Measurements from ENCODE around the gene CCDC87. TPM values are rescaled to one million over a fixed set of nuclear protein-coding genes. Genes with fewer than 3 reads are reported as not detected.
A peak's percentile ranks its signal among the peaks of the same experiment; 100 is the strongest.
"Not testable (repeated sequence)": the region's sequence is repeated elsewhere in the genome, so short reads cannot be mapped to it uniquely, and the experiment has no call there.

CCDC87 gene
- total RNA-seq, 1 donor from 2014 or later: 0.19 TPM

GRCh38 chr11:66604155-66604554, 11.3 kb upstream of the CCDC87 start:
- no peak for DNase-seq
- H3K4me1 Mint-ChIP-seq: no peaks in the 10 kb centered on the region
- no peak overlapping the region for H3K27ac Mint-ChIP-seq
- H3K4me3 Mint-ChIP-seq: no peak overlapping the region
- H3K9me3 Mint-ChIP-seq: no peaks in the 10 kb centered on the region
- intact Hi-C loops (cut with micrococcal nuclease): no loop called here
- H3K27me3 Mint-ChIP-seq: no peaks in the 10 kb centered on the region
- H3K36me3 Mint-ChIP-seq (ENCODE audit: low read depth): peaks cover 25% of the 10 kb centered on the region

- H3K27me3 Mint-ChIP-seq: no peaks in the 10 kb centered on the region
Measured at GRCh38 chr11:66603072-66603471, 10.2 kb upstream of the CCDC87 start.

GRCh38 chr11:66600631-66601233, 7.9 kb upstream of the CCDC87 start:
- DNase-seq: no peak
- H3K36me3 Mint-ChIP-seq (ENCODE audit: low read depth): peaks cover 21% of the 10 kb centered on the region
- peaks cover under 1% of the 10 kb centered on the region for H3K4me1 Mint-ChIP-seq
- no peak overlapping the region for H3K4me3 Mint-ChIP-seq
- no peak overlapping the region for H3K27ac Mint-ChIP-seq
- H3K9me3 Mint-ChIP-seq: no peaks in the 10 kb centered on the region
- H3K27me3 Mint-ChIP-seq: no peaks in the 10 kb centered on the region
- intact Hi-C loops (cut with micrococcal nuclease): no loop called here

More at GRCh38 chr11:66603072-66603471, 10.2 kb upstream of the CCDC87 start:
- no peak overlapping the region for H3K4me3 Mint-ChIP-seq
- H3K36me3 Mint-ChIP-seq (ENCODE audit: low read depth): peaks cover 25% of the 10 kb centered on the region
- H3K27ac Mint-ChIP-seq: no peak overlapping the region
- no peak for DNase-seq
- no peaks in the 10 kb centered on the region for H3K9me3 Mint-ChIP-seq
- H3K4me1 Mint-ChIP-seq: no peaks in the 10 kb centered on the region
- intact Hi-C loops (cut with micrococcal nuclease): no loop called here

- intact Hi-C loops (cut with micrococcal nuclease): no loop called here
Measured at GRCh38 chr11:66600219-66600618, 7.4 kb upstream of the CCDC87 start.

GRCh38 chr11:66598993-66599392, 6.1 kb upstream of the CCDC87 start:
- no peak overlapping the region for H3K4me3 Mint-ChIP-seq
- H3K27ac Mint-ChIP-seq: no peak overlapping the region
- no peaks in the 10 kb centered on the region for H3K9me3 Mint-ChIP-seq
- no peaks in the 10 kb centered on the region for H3K27me3 Mint-ChIP-seq
- no peak for DNase-seq
- peaks cover 10% of the 10 kb centered on the region for H3K36me3 Mint-ChIP-seq (ENCODE audit: low read depth)
- intact Hi-C loops (cut with micrococcal nuclease): no loop called here
- peaks cover 12% of the 10 kb centered on the region for H3K4me1 Mint-ChIP-seq

More at GRCh38 chr11:66600219-66600618, 7.4 kb upstream of the CCDC87 start:
- H3K9me3 Mint-ChIP-seq: no peaks in the 10 kb centered on the region
- peaks cover 17% of the 10 kb centered on the region for H3K36me3 Mint-ChIP-seq (ENCODE audit: low read depth)
- no peak overlapping the region for H3K27ac Mint-ChIP-seq
- H3K4me1 Mint-ChIP-seq: peaks cover 6% of the 10 kb centered on the region
- no peaks in the 10 kb centered on the region for H3K27me3 Mint-ChIP-seq
- no peak for DNase-seq
- H3K4me3 Mint-ChIP-seq: no peak overlapping the region

GRCh38 chr11:66595245-66595904, 2.5 kb upstream of the CCDC87 start:
- intact Hi-C loops (cut with micrococcal nuclease): no loop called here
- no peaks in the 10 kb centered on the region for H3K9me3 Mint-ChIP-seq
- no peaks in the 10 kb centered on the region for H3K27me3 Mint-ChIP-seq
- peaks cover 21% of the 10 kb centered on the region for H3K4me1 Mint-ChIP-seq
- H3K4me3 Mint-ChIP-seq: peak overlapping the region; percentile 48
- no peak for DNase-seq
- peaks cover 5% of the 10 kb centered on the region for H3K36me3 Mint-ChIP-seq (ENCODE audit: low read depth)
- H3K27ac Mint-ChIP-seq: peak overlapping the region; percentile 52

GRCh38 chr11:66593650-66594049, 787 bp upstream of the CCDC87 start:
- H3K27me3 Mint-ChIP-seq: no peaks in the 10 kb centered on the region
- intact Hi-C loops (cut with micrococcal nuclease): loop anchor here (1.0 to 2.0 kb wide), 4 partner anchors 23 to 85 kb away; partner anchors contain the start of genes ACTN3, RBM14, RBM4 and ZDHHC24
- H3K9me3 Mint-ChIP-seq: no peaks in the 10 kb centered on the region
- H3K36me3 Mint-ChIP-seq (ENCODE audit: low read depth): peaks cover 3% of the 10 kb centered on the region
- peak overlapping the region; percentile 97 for H3K27ac Mint-ChIP-seq
- H3K4me1 Mint-ChIP-seq: peaks cover 21% of the 10 kb centered on the region
- no peak for DNase-seq
- H3K4me3 Mint-ChIP-seq: peak overlapping the region; percentile 99

GRCh38 chr11:66593303-66593635, 406 bp upstream of the CCDC87 start:
- DNase-seq: no peak
- H3K27me3 Mint-ChIP-seq: no peaks in the 10 kb centered on the region
- H3K4me1 Mint-ChIP-seq: peaks cover 21% of the 10 kb centered on the region
- no peaks in the 10 kb centered on the region for H3K9me3 Mint-ChIP-seq
- H3K4me3 Mint-ChIP-seq: peak overlapping the region; percentile 99
- intact Hi-C loops (cut with micrococcal nuclease): loop anchor here (1.0 to 2.0 kb wide), 4 partner anchors 23 to 85 kb away; partner anchors contain the start of genes ACTN3, RBM14, RBM4 and ZDHHC24
- peak overlapping the region; percentile 97 for H3K27ac Mint-ChIP-seq
- H3K36me3 Mint-ChIP-seq (ENCODE audit: low read depth): peaks cover 3% of the 10 kb centered on the region

- intact Hi-C loops (cut with micrococcal nuclease): no loop called here
- DNase-seq: no peak
- H3K36me3 Mint-ChIP-seq (ENCODE audit: low read depth): peaks cover 3% of the 10 kb centered on the region
- H3K9me3 Mint-ChIP-seq: no peaks in the 10 kb centered on the region
- no peak overlapping the region for H3K27ac Mint-ChIP-seq
- H3K4me3 Mint-ChIP-seq: no peak overlapping the region
- H3K27me3 Mint-ChIP-seq: no peaks in the 10 kb centered on the region
- peaks cover 21% of the 10 kb centered on the region for H3K4me1 Mint-ChIP-seq
Measured at GRCh38 chr11:66591175-66591574, 1.7 kb downstream of the CCDC87 start.

GRCh38 chr11:66589996-66590675, 2.7 kb downstream of the CCDC87 start:
- H3K4me1 Mint-ChIP-seq: peaks cover 15% of the 10 kb centered on the region
- H3K36me3 Mint-ChIP-seq (ENCODE audit: low read depth): peaks cover 3% of the 10 kb centered on the region
- H3K27me3 Mint-ChIP-seq: no peaks in the 10 kb centered on the region
- intact Hi-C loops (cut with micrococcal nuclease): no loop called here
- no peak for DNase-seq
- H3K9me3 Mint-ChIP-seq: no peaks in the 10 kb centered on the region
- H3K27ac Mint-ChIP-seq: no peak overlapping the region
- H3K4me3 Mint-ChIP-seq: no peak overlapping the region

- DNase-seq; H3K27me3 Mint-ChIP-seq; H3K9me3 Mint-ChIP-seq; H3K4me1 Mint-ChIP-seq; H3K36me3 Mint-ChIP-seq (ENCODE audit: low read depth); H3K27ac Mint-ChIP-seq; H3K4me3 Mint-ChIP-seq; intact Hi-C loops (cut with micrococcal nuclease): not testable (repeated sequence)
Measured at GRCh38 chr11:66589315-66589714, 3.5 kb downstream of the CCDC87 start.

GRCh38 chr11:66586136-66586535, 6.7 kb downstream of the CCDC87 start:
- H3K4me3 Mint-ChIP-seq: no peak overlapping the region
- no peaks in the 10 kb centered on the region for H3K9me3 Mint-ChIP-seq
- no peaks in the 10 kb centered on the region for H3K4me1 Mint-ChIP-seq
- no peak for DNase-seq
- H3K27me3 Mint-ChIP-seq: no peaks in the 10 kb centered on the region
- intact Hi-C loops (cut with micrococcal nuclease): no loop called here
- no peak overlapping the region for H3K27ac Mint-ChIP-seq
- no peaks in the 10 kb centered on the region for H3K36me3 Mint-ChIP-seq (ENCODE audit: low read depth)

GRCh38 chr11:66585447-66585846, 7.4 kb downstream of the CCDC87 start:
- intact Hi-C loops (cut with micrococcal nuclease); H3K4me1 Mint-ChIP-seq; H3K27me3 Mint-ChIP-seq; H3K27ac Mint-ChIP-seq; H3K9me3 Mint-ChIP-seq; H3K4me3 Mint-ChIP-seq; H3K36me3 Mint-ChIP-seq (ENCODE audit: low read depth); DNase-seq: not testable (repeated sequence)

GRCh38 chr11:66582565-66583147, 10.2 kb downstream of the CCDC87 start:
- H3K4me1 Mint-ChIP-seq: peaks cover 11% of the 10 kb centered on the region
- DNase-seq; H3K9me3 Mint-ChIP-seq; H3K27ac Mint-ChIP-seq; H3K36me3 Mint-ChIP-seq (ENCODE audit: low read depth); H3K4me3 Mint-ChIP-seq; intact Hi-C loops (cut with micrococcal nuclease); H3K27me3 Mint-ChIP-seq: not testable (repeated sequence)

Data from activated CD4-positive, alpha-beta T cell treated with anti-CD3 and anti-CD28 coated beads, Interleukin-2, amount 10 ng/mL, durations not matched to agents 24 days and 14 days (primary cell).